GM19455 (cell line): ENCODE measurements around the gene PEPD.

Experiments
- ATAC-seq: cut with Tn5 transposase; IDR thresholded peaks from one replicate; pipeline ENCODE4 v1.9.1; 2021; ENCODE audit not compliant: unreplicated experiment

PEPD gene

DNA sequence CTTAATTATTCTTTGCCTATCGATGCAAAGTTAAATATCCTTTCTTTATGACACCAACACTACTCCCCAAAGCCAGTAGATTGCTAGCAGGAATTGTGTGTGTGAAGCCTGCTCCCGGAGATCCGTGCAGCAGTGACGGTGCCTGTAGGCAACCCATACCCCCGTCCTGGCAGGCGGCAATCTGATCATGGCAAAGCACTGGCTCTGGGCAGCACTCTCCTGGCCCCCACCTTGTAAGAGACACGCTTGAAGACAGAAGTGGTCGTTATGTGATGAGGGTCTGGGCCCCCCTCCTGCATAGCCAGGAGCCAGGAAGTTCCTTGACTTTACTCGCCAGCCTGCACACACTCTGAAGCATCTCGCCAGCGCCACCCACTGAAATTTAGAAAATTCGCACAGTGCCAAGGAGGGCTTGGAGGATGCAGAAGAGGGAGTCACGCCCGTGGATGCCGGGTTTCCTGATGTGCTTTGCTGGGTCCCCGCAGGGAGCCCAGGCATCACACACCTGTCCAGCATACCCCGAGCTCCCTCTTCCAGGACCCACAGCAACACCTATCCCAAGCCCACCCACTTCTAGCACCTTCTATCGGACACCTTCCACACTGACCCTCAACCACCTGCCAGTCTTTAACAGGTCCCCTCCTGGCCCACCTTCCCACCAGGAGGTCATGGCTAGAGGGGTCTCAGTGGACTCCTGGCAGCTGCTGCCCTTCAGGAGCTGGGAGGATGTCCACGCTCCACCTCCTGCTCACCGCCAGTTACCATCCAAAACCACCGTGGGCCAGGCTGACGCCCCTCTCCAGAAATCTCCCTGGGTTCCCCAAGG lies 93.6 kb downstream of the PEPD start:
- no peak for ATAC-seq

- no peak for ATAC-seq
Observed at GRCh38 chr19:33426621-33427361, 94.8 kb downstream of the PEPD start.

DNA sequence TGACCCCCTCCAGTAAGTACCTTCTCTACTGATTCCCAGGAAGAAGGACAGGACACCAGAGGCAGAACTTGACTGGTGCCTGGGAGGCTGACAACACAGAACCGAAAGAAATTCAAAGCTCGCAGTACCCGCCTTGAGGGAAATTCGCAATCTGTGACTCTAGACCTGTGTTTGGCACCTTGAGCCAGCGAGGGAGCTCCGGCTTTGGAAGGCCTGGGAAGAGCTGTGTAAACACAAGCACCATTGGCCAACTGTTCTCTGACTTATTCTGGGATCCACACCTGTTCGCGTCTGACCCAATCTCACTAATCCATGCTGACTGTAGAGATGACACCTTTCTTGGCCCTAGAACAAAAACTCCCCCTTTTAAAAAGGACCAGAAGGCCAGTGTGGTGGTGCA lies 97.4 kb downstream of the PEPD start:
- no peak for ATAC-seq

DNA sequence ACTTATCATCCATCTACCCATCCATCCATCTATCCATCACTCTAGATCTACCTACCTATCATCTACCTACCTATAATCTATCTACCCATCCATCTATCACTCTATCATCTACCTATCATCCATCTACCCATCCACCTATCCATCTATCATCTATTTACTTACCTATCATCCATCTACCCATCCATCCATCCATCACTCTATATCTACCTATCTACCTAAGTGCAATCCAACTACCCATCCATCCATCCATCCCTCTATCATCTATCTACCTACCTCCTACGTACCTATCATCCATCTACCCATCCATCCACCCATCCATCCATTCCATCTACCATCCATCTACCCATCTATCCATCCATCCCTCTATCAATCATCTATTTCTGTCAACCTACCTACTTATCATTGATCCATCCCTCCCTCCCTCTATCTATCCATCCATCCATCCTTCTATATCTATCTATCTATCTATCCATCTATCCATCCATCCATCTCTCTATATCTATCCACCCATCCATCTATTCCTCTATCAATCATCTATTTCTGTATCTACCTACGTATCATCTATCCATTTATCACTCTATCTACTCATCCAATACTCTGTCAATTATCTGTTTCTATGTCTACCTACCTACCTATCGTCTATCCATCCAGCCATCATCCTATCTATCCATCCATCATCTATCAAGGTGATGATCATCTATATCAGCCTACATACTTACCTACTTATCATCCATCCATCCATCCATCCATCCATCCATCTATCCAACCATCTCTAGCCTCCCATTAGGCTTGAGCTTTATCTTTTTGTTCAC lies 99.0 kb downstream of the PEPD start:
- no peak for ATAC-seq

DNA sequence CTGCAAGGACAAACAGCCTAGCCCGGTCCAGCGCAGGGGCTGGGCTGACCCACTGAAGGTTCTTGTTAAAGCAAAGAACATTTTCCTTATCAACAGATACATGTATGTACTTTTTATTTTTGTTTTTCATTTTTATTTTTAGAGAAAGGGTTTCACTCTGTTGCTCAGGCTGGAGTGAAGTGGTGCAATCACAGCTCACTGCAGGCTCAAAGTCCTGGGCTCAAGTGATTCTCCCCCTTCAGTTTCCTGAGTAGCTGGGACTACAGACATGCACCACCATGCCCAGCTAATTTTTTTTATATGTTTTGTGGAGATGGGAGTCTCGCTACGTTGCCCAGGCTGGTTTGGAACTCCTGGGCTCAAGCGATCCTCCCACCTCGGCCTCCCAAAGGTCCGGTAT lies 100.2 kb downstream of the PEPD start:
- ATAC-seq: no peak

DNA sequence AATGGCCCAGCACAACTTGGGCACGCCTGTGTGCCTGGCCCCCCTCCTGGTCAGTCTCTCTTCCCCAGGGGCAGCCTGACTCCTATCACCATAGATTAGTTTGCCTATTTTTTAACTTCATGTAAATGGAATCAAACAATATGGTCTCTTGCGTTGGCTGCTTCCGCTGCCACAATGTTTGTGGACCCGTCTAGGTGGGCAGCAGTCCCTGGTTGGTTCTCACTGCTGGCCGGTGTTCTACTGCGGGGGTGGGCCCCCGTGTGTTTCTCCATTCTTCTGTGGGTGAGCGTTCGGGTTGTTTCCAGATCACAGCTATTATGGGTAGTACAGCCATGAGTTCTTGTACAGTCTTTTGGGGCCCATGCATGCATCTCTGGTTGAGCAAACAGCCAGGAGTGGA lies 100.8 kb downstream of the PEPD start:
- ATAC-seq: no peak

GRCh38 chr19:33419788-33420130 lies 101.8 kb downstream of the PEPD start:
- no peak for ATAC-seq

DNA sequence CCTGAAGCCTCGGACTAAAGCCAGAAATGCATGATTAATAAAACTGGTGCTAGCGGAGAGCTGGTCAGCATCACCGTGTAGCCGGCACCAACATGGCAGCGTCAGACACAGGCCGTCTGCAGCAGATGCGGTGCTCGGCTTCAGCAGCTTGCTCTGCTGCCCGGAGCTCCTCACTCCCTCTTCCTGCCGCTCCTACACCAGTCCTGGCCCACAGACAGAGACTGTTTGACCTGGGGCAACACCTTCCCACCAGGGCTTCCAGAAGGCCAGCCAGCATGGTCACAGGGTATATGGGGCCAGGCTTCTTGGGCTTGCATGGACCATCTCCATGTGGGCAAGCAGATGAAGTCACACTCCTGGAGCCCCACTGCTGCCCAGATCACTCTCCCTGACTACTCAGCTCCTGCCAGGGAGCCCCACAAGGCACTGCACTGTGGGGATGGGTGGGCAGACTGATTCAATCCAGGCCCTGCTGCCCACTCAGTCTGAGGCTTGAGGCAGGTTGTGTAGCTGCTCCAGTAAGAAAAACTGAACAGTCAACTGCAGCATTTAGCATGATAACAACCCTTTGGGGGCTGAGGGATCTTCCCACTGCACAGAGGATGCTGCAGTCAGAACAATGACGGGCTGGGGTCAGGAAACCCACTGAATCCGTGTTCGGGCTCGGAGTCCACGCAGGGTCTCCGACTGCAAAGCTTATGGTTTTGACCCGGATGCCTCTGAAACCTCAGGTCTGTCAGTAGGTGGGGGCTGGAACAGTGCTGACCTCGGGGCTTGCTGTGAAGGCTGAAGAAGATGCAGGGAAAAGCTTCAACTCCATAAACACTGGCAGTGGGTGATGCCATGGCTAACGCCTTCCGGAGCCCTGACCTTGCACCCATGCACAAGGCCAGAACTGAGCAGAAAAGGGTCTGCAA lies 102.5 kb downstream of the PEPD start:
- no peak for ATAC-seq

GRCh38 chr19:33418461-33418860 lies 103.1 kb downstream of the PEPD start:
- no peak for ATAC-seq

- ATAC-seq: no peak
Observed at GRCh38 chr19:33417751-33418150, 103.8 kb downstream of the PEPD start.

GRCh38 chr19:33416307-33417215 lies 105.0 kb downstream of the PEPD start:
- ATAC-seq: no peak

DNA sequence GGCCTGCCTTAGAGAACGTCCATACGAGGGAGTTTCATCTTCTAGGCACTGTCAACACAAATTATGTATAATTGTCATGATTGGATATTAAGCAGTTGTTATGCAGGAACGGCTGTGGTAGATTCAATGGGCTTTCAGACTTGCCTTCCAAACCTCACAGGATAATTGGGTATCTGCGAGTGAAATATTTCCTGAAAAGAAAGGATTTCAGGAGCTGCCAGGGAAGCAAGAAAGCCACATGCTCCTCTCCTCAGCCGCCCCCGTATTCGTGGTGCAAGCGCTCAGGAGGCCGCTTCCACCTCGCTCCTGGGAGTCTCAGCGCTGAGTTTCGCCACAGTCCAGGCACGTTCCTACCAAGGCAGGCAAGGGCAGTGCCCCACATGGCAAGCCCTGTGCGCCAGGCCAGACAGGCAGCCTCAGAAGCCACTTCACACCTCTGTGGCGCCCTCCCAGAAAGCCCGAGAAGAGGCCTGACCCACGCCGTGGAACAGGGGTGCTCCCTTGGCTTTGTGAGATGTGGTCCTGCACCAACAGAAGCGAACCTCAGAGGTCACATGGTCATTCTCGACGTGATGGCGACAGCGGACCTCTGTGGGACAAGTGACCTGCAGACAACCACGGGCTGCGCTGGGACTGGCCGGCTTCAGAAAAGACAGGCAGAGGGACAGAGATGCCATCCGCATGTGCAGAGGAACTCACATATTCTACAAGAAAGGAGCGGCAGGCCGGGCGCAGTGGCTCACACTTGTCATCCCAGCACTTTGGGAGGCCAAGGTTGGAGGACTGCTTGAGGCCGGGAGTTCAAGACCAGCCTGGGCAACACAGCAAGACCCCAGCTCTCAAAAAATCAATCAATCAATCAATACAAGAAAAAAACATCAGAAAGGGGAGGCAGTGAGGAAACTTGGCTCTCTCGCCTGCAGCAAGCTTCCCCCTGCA lies 106.7 kb downstream of the PEPD start:
- no peak for ATAC-seq

DNA sequence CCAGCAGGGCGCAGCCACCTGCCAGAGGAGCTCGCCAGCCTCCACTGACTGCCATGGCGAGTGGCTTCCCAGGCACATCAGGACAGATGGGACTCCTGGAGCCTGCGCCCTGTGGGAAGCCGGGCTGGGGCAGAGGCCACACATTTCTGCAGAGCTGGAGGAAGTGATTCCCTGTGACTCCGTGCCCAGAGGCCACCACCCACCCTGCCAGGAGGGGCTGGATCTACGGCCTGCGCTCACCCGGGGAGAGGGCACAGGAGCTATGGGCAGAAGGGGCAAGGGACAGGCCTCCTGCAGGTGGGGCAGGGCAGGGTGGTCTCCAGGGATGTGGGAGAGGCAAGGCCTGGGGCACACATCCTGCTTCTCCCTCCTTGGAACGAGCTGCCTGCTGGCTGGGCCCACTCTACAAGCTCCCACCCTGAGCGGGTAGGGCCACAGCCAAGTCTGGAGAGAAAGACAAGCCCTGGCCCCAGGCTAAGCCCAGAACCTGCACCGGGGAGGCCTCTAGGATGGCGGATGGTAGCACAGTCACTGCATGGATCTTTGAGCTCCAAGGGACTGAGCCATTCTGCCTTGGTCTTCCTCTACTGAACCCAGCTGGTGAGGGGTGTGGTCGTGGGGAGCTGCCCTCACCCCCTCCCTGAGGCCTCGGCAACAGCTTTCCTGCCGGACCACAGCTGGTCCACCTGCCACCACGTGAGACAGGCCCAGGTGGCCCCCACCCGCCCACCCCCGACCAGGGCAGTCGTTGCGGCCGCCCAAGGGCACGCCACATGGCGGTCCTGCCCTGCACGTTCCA lies 107.5 kb downstream of the PEPD start:
- no peak for ATAC-seq

- no peak for ATAC-seq
Observed at GRCh38 chr19:33413426-33413725, 108.2 kb downstream of the PEPD start.

DNA sequence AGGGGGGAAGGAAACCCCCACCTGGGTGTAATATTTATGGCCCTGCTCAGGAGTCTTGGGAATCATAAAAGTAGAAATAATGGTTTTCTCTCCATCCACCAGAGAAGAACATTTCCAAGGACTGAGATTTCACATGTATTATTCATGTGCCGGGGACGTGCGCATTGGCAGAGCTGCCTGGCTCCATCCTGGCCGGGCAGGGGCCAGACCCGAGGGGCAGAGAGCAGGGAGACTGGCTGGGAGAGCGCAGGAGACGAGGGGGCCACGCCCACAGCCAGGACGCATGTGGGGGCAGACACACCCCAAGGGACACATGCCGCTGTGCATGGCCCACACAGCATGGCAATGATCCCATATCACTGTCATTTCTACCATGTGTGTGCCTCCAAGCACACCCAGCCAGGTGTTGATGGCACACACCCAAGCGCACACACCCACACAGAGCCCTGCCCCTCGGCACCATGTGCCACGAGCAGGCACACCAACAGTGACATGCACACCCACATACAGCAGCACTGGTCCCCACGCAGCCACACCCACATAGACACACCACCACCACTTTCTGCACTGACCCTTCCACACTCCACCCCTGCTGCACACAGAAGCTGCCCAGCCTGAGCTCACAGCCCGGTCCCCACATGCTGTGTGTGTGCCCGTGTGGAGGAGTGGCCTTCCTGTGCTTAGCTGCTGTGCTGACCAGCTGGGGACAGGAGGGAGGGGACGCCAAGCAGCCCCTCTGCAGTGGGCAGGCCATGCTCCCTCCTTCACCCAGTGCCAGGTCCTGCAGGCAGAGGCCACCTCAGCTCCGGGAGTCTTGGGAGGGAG lies 108.8 kb downstream of the PEPD start:
- no peak for ATAC-seq

DNA sequence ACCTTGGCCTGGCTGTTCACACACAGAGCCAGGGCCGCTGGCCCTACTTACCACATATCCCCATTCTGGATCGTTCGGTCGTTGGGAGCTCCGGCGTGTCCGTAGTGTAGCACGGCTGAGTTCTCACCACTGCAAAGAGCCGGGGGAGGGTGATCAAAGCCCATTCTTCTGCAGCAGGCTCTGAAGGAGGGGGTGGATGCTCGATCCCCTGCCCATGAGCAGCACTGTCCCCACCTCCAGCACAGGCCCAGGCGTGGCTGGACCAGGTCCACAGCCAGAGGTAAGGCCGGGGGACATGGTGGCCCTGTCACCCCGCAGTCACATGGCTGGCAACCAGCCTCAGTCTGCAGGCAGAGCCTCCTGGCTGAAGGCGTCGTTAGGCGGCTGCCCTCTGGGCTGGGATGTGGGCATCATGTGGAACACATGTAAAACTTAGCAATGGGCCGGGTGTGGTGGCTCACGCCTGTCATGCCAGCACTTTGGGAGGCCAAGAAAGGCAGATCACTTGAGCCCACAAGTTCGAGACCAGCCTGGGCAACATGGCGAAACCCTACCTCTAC lies 109.9 kb downstream of the PEPD start:
- no peak for ATAC-seq

GRCh38 chr19:33410915-33411401 lies 110.6 kb downstream of the PEPD start:
- ATAC-seq: no peak
